Smooth muscle cell (in vitro differentiated cells): ENCODE measurements around the gene ANXA1. TPM values are rescaled to one million over a fixed set of nuclear protein-coding genes. Genes with fewer than 3 reads are reported as not detected.

Experiments used
- DNase-seq: peaks from one replicate; lab custom pipeline; 2025; ENCODE audit not compliant: unreplicated experiment; lab: John Stamatoyannopoulos, UW
- H2AFZ ChIP-seq: fragments of 200-600 bp; sonication (generic); 2 replicates; pipeline ENCODE4 v1.6.0; 2016; ENCODE audit warnings: antibody characterized with exemption, low read depth, mild to moderate bottlenecking
- H3F3A ChIP-seq: fragments of 200-600 bp; sonication (generic); 2 replicates; pipeline ENCODE4 v1.6.0; 2017; ENCODE audit warnings: antibody characterized with exemption, low read depth
- H3K27ac ChIP-seq: fragments of 200-600 bp; sonication (generic); 2 replicates; pipeline ENCODE4 v1.5.1; 2016; ENCODE audit warnings: low read depth, mild to moderate bottlenecking
- H3K27me3 ChIP-seq: fragments of 200-600 bp; sonication (generic); 2 replicates; pipeline ENCODE4 v1.6.1; 2016; ENCODE audit warnings: low read depth, mild to moderate bottlenecking
- H3K36me3 ChIP-seq: fragments of 200-600 bp; sonication (generic); 2 replicates; pipeline ENCODE4 v1.5.1; 2016; ENCODE audit warnings: low read depth
- H3K4me1 ChIP-seq: fragments of 200-600 bp; sonication (generic); 2 replicates; pipeline ENCODE4 v1.5.1; 2016; ENCODE audit warnings: low read depth
- H3K4me2 ChIP-seq: fragments of 200-600 bp; sonication (generic); 2 replicates; pipeline ENCODE4 v1.6.0; 2016; ENCODE audit warnings: mild to moderate bottlenecking
- H3K4me3 ChIP-seq: fragments of 200-600 bp; sonication (generic); 2 replicates; pipeline ENCODE4 v1.5.1; 2016; ENCODE audit warnings: mild to moderate bottlenecking
- H3K79me2 ChIP-seq: fragments of 200-600 bp; sonication (generic); 2 replicates; pipeline ENCODE4 v1.6.0; 2016; ENCODE audit warnings: low read depth, mild to moderate bottlenecking
- H3K9ac ChIP-seq: fragments of 200-600 bp; sonication (generic); 2 replicates; pipeline ENCODE4 v1.6.0; 2016; ENCODE audit warnings: low read depth
- H3K9me3 ChIP-seq: fragments of 200-600 bp; sonication (generic); replicated peaks from 2 replicates; pipeline ENCODE4 v1.5.1; 2016; ENCODE audit warnings: low read depth
- H4K20me1 ChIP-seq: fragments of 200-600 bp; sonication (generic); 2 replicates; pipeline ENCODE4 v1.6.0; 2016; ENCODE audit warnings: low read depth
- CTCF ChIP-seq: fragments of 200-600 bp; sonication (generic); IDR thresholded peaks from 2 replicates; pipeline ENCODE4 v1.5.1; 2017; ENCODE audit warnings: borderline replicate concordance, mild to moderate bottlenecking, antibody characterized with exemption; ENCODE audit not compliant: insufficient read depth, poor library complexity, severe bottlenecking
- WGBS: methylation state at CpG from one replicate; pipeline ENCODE4 v1.1.7; 2016; ENCODE audit warnings: low lambda C conversion rate; 5-methylcytosine and 5-hydroxymethylcytosine counted together
- polyA plus RNA-seq: library from polyadenylated mRNA; unstranded; fragments of >200 nt; fragmentation: Nextera tagmentation; extraction: Ambion mirVana; gene quantifications from 2 replicates; pipeline ENCODE4 v1.2.1, GENCODE V29; 2016
- total RNA-seq: library from RNA; depleted of rRNA; stranded (reverse); fragments of >200 nt; gene quantifications from 2 replicates; pipeline ENCODE4 v1.2.3, GENCODE V29; 2014

ANXA1 gene
- total and polyA plus RNA-seq, 2 experiments from 2014 or later, result 266 to 967 TPM

GRCh38 chr9:73173557-73174329 lies 22.1 kb downstream of the ANXA1 start:
- Histone ChIP-seq H3K79me2 (no peaks in the 10 kb centered on the region), H3K36me3 (no peaks in the 10 kb centered on the region), H2AFZ (no peak overlapping the region), H3K9me3 (no peaks in the 10 kb centered on the region), H3K27me3 (no peaks in the 10 kb centered on the region), H4K20me1 (peaks cover 8% of the 10 kb centered on the region), H3K4me3 (no peak overlapping the region), H3K4me2 (no peak overlapping the region), H3K9ac (no peak overlapping the region), H3K27ac (no peak overlapping the region), H3F3A (peaks cover 11% of the 10 kb centered on the region), H3K4me1 (peaks cover under 1% of the 10 kb centered on the region)
- DNase-seq, result no peak
- no peak for TF ChIP-seq CTCF
- WGBS, result 81% methylated on average over 3 of the region's 3 CpGs

GRCh38 chr9:73174330-73174980 lies 22.8 kb downstream of the ANXA1 start:
- Histone ChIP-seq H3K36me3 (no peaks in the 10 kb centered on the region), H2AFZ (no peak overlapping the region), H3F3A (peaks cover 11% of the 10 kb centered on the region), H4K20me1 (peaks cover under 1% of the 10 kb centered on the region), H3K27me3 (no peaks in the 10 kb centered on the region), H3K4me1 (peaks cover 8% of the 10 kb centered on the region), H3K9me3 (no peaks in the 10 kb centered on the region), H3K27ac (no peak overlapping the region), H3K4me2 (no peak overlapping the region), H3K9ac (no peak overlapping the region), H3K79me2 (no peaks in the 10 kb centered on the region), H3K4me3 (no peak overlapping the region)
- TF ChIP-seq CTCF, result no peak
- 95% methylated on average over 2 of the region's 2 CpGs for WGBS
- DNase-seq, result no peak

GRCh38 chr9:73176450-73176875 lies 24.8 kb downstream of the ANXA1 start:
- no peak overlapping the region for H3K9ac ChIP-seq
- no peak overlapping the region for H3K4me2 ChIP-seq
- WGBS, result 88% methylated on average over 4 of the region's 4 CpGs
- no peaks in the 10 kb centered on the region for H3K27me3 ChIP-seq
- no peaks in the 10 kb centered on the region for H4K20me1 ChIP-seq
- H3K36me3 ChIP-seq, result no peaks in the 10 kb centered on the region
- no peak overlapping the region for H3K27ac ChIP-seq
- no peak overlapping the region for H3K4me3 ChIP-seq
- DNase-seq, result no peak
- TF ChIP-seq CTCF, result no peak
- H3K79me2 ChIP-seq, result no peaks in the 10 kb centered on the region
- H3F3A ChIP-seq, result peaks cover 6% of the 10 kb centered on the region
- no peaks in the 10 kb centered on the region for H3K9me3 ChIP-seq
- no peak overlapping the region for H2AFZ ChIP-seq
- H3K4me1 ChIP-seq, result peaks cover 18% of the 10 kb centered on the region
